Measurements from ENCODE around the gene ZNF441. TPM values are rescaled to one million over a fixed set of nuclear protein-coding genes. Genes with fewer than 3 reads are reported as not detected.

The ZNF441 gene
- total RNA-seq (10 to 100 TPM in 3 of 5 donors, 1 to 10 TPM in 2; 4.8 to 18.4 (median 16.0) TPM), total RNA-seq (3.0 to 73.3 (median 15.0) reads per million in 29 experiments)
- total RNA-seq (2013), result 20.9 TPM

- Mint-ChIP-seq H3K4me3 (peak within 1 kb of the TSS; percentile 97 to 99 (median 98)), H3K27me3 (peaks cover 4 to 9% of the 10 kb centered on the region in 2 donors), H3K36me3 (peaks cover 26% of the 10 kb centered on the region), H3K9me3 (peaks cover 8 to 29% (median 22%) of the 10 kb centered on the region in 3 donors), H3K27ac (peak within 1 kb of the TSS; percentile 95), H3K4me1 (peaks cover 21 to 25% (median 23%) of the 10 kb centered on the region in 3 donors)
- Histone ChIP-seq H3K27me3 (replicated peaks in 1 of 2; ENCODE audit: control insufficient read depth in 2 of 2, extremely low read depth in 1 of 2, insufficient read depth in 2 of 2, low read length in 1 of 2) (no peaks in the 10 kb centered on the region), H3K4me3 (ENCODE audit: control insufficient read depth in 1 of 2, extremely low read depth in 1 of 2, low read length in 1 of 2) (peak within 1 kb of the TSS; percentile 71 to 87), H3K4me1 (ENCODE audit: control insufficient read depth in 1 of 2, extremely low read depth in 1 of 2, insufficient read depth in 2 of 2, low read length in 2 of 2) (peaks cover 4 to 19% of the 10 kb centered on the region in 2 experiments), H3K36me3 (ENCODE audit: control insufficient read depth in 2 of 2, extremely low read depth in 1 of 2, insufficient read depth in 1 of 2, low read length in 1 of 2) (no peaks in the 10 kb centered on the region), H3K9me3 (no peaks in the 10 kb centered on the region), H3K27ac (ENCODE audit: low read length) (peak within 1 kb of the TSS; percentile 78)
- CTCF ChIA-PET, result interaction anchor here in 1 of 2 donors (0.6 kb wide), 1 partner anchor 38 kb away, joined by 13 read pairs; no protein-coding TSS in a partner anchor
- POLR2A ChIA-PET, result interaction anchor here in 1 of 2 donors (0.5 kb wide), 1 partner anchor 1413 kb away, joined by 3 read pairs; no protein-coding TSS in a partner anchor
- peak; percentile 70 to 94 (median 83) for DNase-seq
- ATAC-seq (replicated peaks in 1 of 4), result peak; percentile 94 to 97 (median 95)
- under 1% methylated on average over 60 of the region's 61 CpGs for WGBS (ENCODE audit: insufficient coverage)
These were observed at the start of gene ZNF441 for GRCh38 chr19:11766597-11767591. TSS of gene ZNF441 (plus strand) at chr19:11767000. CDS start at chr19:11767194, 194 bp downstream.

- WGBS (ENCODE audit: insufficient coverage), result no CpG with 5 or more reads among the region's 5 CpGs
These were observed 45.1 kb upstream of the ZNF441 start for GRCh38 chr19:11721681-11722080.

GRCh38 chr19:11722414-11722813 lies 44.4 kb upstream of the ZNF441 start:
- no peak for ATAC-seq (replicated peaks in 1 of 4)
- H3K4me3 ChIP-seq (ENCODE audit: control insufficient read depth in 1 of 2, extremely low read depth in 1 of 2, low read length in 1 of 2), result no peak overlapping the region
- CTCF ChIA-PET, result no interaction called here
- no peaks in the 10 kb centered on the region for H3K27me3 Mint-ChIP-seq
- H3K4me1 ChIP-seq (ENCODE audit: control insufficient read depth in 1 of 2, extremely low read depth in 1 of 2, insufficient read depth in 2 of 2, low read length in 2 of 2), result no peaks in the 10 kb centered on the region
- H3K36me3 Mint-ChIP-seq, result peaks cover 55% of the 10 kb centered on the region
- H3K9me3 Mint-ChIP-seq, result peaks cover 6 to 47% (median 43%) of the 10 kb centered on the region in 3 donors
- no peak overlapping the region for H3K27ac Mint-ChIP-seq
- peaks cover 10% of the 10 kb centered on the region for H3K9me3 ChIP-seq
- H3K4me3 Mint-ChIP-seq, result no peak overlapping the region
- POLR2A ChIA-PET, result no interaction called here
- H3K27me3 ChIP-seq (replicated peaks in 1 of 2; ENCODE audit: control insufficient read depth in 2 of 2, extremely low read depth in 1 of 2, insufficient read depth in 2 of 2, low read length in 1 of 2), result no peaks in the 10 kb centered on the region
- no peak for DNase-seq
- no CpG with 5 or more reads among the region's 10 CpGs for WGBS (ENCODE audit: insufficient coverage)
- H3K4me1 Mint-ChIP-seq, result no peaks in the 10 kb centered on the region
- peaks cover 9 to 23% of the 10 kb centered on the region in 2 donors for H3K36me3 ChIP-seq (ENCODE audit: control insufficient read depth in 2 of 2, extremely low read depth in 1 of 2, insufficient read depth in 1 of 2, low read length in 1 of 2)
- no peak overlapping the region for H3K27ac ChIP-seq (ENCODE audit: low read length)

More at GRCh38 chr19:11721681-11722080, 45.1 kb upstream of the ZNF441 start:
- H3K27ac ChIP-seq (ENCODE audit: low read length), result no peak overlapping the region
- no peak for DNase-seq
- Mint-ChIP-seq H3K9me3 (peaks cover 6 to 49% (median 46%) of the 10 kb centered on the region in 3 donors), H3K4me1 (no peaks in the 10 kb centered on the region), H3K27ac (no peak overlapping the region), H3K4me3 (no peak overlapping the region), H3K36me3 (peaks cover 54% of the 10 kb centered on the region), H3K27me3 (no peaks in the 10 kb centered on the region)
- ChIA-PET CTCF (no interaction called here), POLR2A (no interaction called here)
- peaks cover 10% of the 10 kb centered on the region for H3K9me3 ChIP-seq
- H3K27me3 ChIP-seq (replicated peaks in 1 of 2; ENCODE audit: control insufficient read depth in 2 of 2, extremely low read depth in 1 of 2, insufficient read depth in 2 of 2, low read length in 1 of 2), result no peaks in the 10 kb centered on the region
- ATAC-seq (replicated peaks in 1 of 4), result no peak
- no peaks in the 10 kb centered on the region for H3K4me1 ChIP-seq (ENCODE audit: control insufficient read depth in 1 of 2, extremely low read depth in 1 of 2, insufficient read depth in 2 of 2, low read length in 2 of 2)
- H3K4me3 ChIP-seq (ENCODE audit: control insufficient read depth in 1 of 2, extremely low read depth in 1 of 2, low read length in 1 of 2), result no peak overlapping the region
- H3K36me3 ChIP-seq (ENCODE audit: control insufficient read depth in 2 of 2, extremely low read depth in 1 of 2, insufficient read depth in 1 of 2, low read length in 1 of 2), result peaks cover 9 to 23% of the 10 kb centered on the region in 2 donors

- ChIA-PET POLR2A (interaction anchor here in 1 of 2 donors (0.7 kb wide), 1 partner anchor 106 kb away, joined by 4 read pairs; no protein-coding TSS in a partner anchor), CTCF (no interaction called here)
- DNase-seq (no peak), ATAC-seq (replicated peaks in 1 of 4) (no peak)
- no peak overlapping the region for H3K4me3 ChIP-seq (ENCODE audit: control insufficient read depth in 1 of 2, extremely low read depth in 1 of 2, low read length in 1 of 2)
- peaks cover 0 to 2% (median 0%) of the 10 kb centered on the region in 3 donors for H3K4me1 Mint-ChIP-seq
- H3K27me3 Mint-ChIP-seq, result no peaks in the 10 kb centered on the region
- H3K27ac Mint-ChIP-seq, result no peak overlapping the region
- no peaks in the 10 kb centered on the region for H3K4me1 ChIP-seq (ENCODE audit: control insufficient read depth in 1 of 2, extremely low read depth in 1 of 2, insufficient read depth in 2 of 2, low read length in 2 of 2)
- H3K27me3 ChIP-seq (replicated peaks in 1 of 2; ENCODE audit: control insufficient read depth in 2 of 2, extremely low read depth in 1 of 2, insufficient read depth in 2 of 2, low read length in 1 of 2), result no peaks in the 10 kb centered on the region
- H3K36me3 ChIP-seq (ENCODE audit: control insufficient read depth in 2 of 2, extremely low read depth in 1 of 2, insufficient read depth in 1 of 2, low read length in 1 of 2), result peaks cover 4% of the 10 kb centered on the region in 2 donors
- no CpG with 5 or more reads among the region's 4 CpGs for WGBS (ENCODE audit: insufficient coverage)
- peaks cover 2% of the 10 kb centered on the region for H3K9me3 ChIP-seq
- H3K9me3 Mint-ChIP-seq, result peaks cover 0 to 15% (median 13%) of the 10 kb centered on the region in 3 donors
- no peak overlapping the region for H3K4me3 Mint-ChIP-seq
- H3K36me3 Mint-ChIP-seq, result peaks cover 46% of the 10 kb centered on the region
- H3K27ac ChIP-seq (ENCODE audit: low read length), result no peak overlapping the region
These were observed 37.2 kb upstream of the ZNF441 start for GRCh38 chr19:11729586-11729985.

- H3K27ac Mint-ChIP-seq, result no peak overlapping the region
- Histone ChIP-seq H3K27me3 (replicated peaks in 1 of 2; ENCODE audit: control insufficient read depth in 2 of 2, extremely low read depth in 1 of 2, insufficient read depth in 2 of 2, low read length in 1 of 2) (no peaks in the 10 kb centered on the region), H3K9me3 (no peaks in the 10 kb centered on the region), H3K4me1 (ENCODE audit: control insufficient read depth in 1 of 2, extremely low read depth in 1 of 2, insufficient read depth in 2 of 2, low read length in 2 of 2) (peaks cover 7 to 22% of the 10 kb centered on the region in 2 experiments), H3K4me3 (ENCODE audit: control insufficient read depth in 1 of 2, extremely low read depth in 1 of 2, low read length in 1 of 2) (no peak overlapping the region), H3K36me3 (ENCODE audit: control insufficient read depth in 2 of 2, extremely low read depth in 1 of 2, insufficient read depth in 1 of 2, low read length in 1 of 2) (no peaks in the 10 kb centered on the region), H3K27ac (ENCODE audit: low read length) (no peak overlapping the region)
- H3K4me3 Mint-ChIP-seq, result no peak overlapping the region
- POLR2A ChIA-PET, result no interaction called here
- H3K9me3 Mint-ChIP-seq, result no peaks in the 10 kb centered on the region
- no peaks in the 10 kb centered on the region for H3K27me3 Mint-ChIP-seq
- H3K36me3 Mint-ChIP-seq, result peaks cover 11% of the 10 kb centered on the region
- H3K4me1 Mint-ChIP-seq, result peaks cover 26 to 28% (median 27%) of the 10 kb centered on the region in 3 donors
- ATAC-seq (replicated peaks in 1 of 4) (no peak), DNase-seq (no peak)
- CTCF ChIA-PET, result interaction anchor here in 1 of 2 donors (0.7 kb wide), 1 partner anchor 39 kb away, joined by 3 read pairs; no protein-coding TSS in a partner anchor
- no CpG with 5 or more reads among the region's 1 CpG for WGBS (ENCODE audit: insufficient coverage)
These were observed 31.4 kb upstream of the ZNF441 start for GRCh38 chr19:11735375-11735774.

GRCh38 chr19:11736696-11737095 lies 30.1 kb upstream of the ZNF441 start:
- Mint-ChIP-seq H3K4me1 (peaks cover 26 to 28% (median 27%) of the 10 kb centered on the region in 3 donors), H3K27ac (no peak overlapping the region), H3K27me3 (no peaks in the 10 kb centered on the region), H3K9me3 (no peaks in the 10 kb centered on the region), H3K4me3 (peak overlapping the region; percentile 97 to 100 (median 99)), H3K36me3 (peaks cover 6% of the 10 kb centered on the region)
- peak in 1 of 35 experiments; percentile 19 for DNase-seq
- WGBS (ENCODE audit: insufficient coverage), result no CpG with 5 or more reads among the region's 2 CpGs
- no peak overlapping the region for H3K27ac ChIP-seq (ENCODE audit: low read length)
- no peak overlapping the region for H3K4me3 ChIP-seq (ENCODE audit: control insufficient read depth in 1 of 2, extremely low read depth in 1 of 2, low read length in 1 of 2)
- peaks cover 7 to 22% of the 10 kb centered on the region in 2 experiments for H3K4me1 ChIP-seq (ENCODE audit: control insufficient read depth in 1 of 2, extremely low read depth in 1 of 2, insufficient read depth in 2 of 2, low read length in 2 of 2)
- no peak for ATAC-seq (replicated peaks in 1 of 4)
- no peaks in the 10 kb centered on the region for H3K36me3 ChIP-seq (ENCODE audit: control insufficient read depth in 2 of 2, extremely low read depth in 1 of 2, insufficient read depth in 1 of 2, low read length in 1 of 2)
- H3K27me3 ChIP-seq (replicated peaks in 1 of 2; ENCODE audit: control insufficient read depth in 2 of 2, extremely low read depth in 1 of 2, insufficient read depth in 2 of 2, low read length in 1 of 2), result no peaks in the 10 kb centered on the region
- H3K9me3 ChIP-seq, result no peaks in the 10 kb centered on the region
- CTCF ChIA-PET, result interaction anchor here in 1 of 2 donors (0.6 to 0.8 kb wide), 2 partner anchors 94 to 293 kb away, joined by 3 to 6 read pairs; no protein-coding TSS in a partner anchor
- POLR2A ChIA-PET, result interaction anchor here in 1 of 2 donors (0.6 kb wide), 1 partner anchor 17 kb away, joined by 3 read pairs; no protein-coding TSS in a partner anchor

All from T-cell (primary cell).